Measurements from ENCODE around the gene RPS6KA2. TPM values are rescaled to one million over a fixed set of nuclear protein-coding genes. Genes with fewer than 3 reads are reported as not detected.
"Not testable (repeated sequence)": the region's sequence is repeated elsewhere in the genome, so short reads cannot be mapped to it uniquely, and the experiment has no call there.

The RPS6KA2 gene
- total RNA-seq, 2 donors from 2014 or later = 7.8 to 13.6 TPM

DNA sequence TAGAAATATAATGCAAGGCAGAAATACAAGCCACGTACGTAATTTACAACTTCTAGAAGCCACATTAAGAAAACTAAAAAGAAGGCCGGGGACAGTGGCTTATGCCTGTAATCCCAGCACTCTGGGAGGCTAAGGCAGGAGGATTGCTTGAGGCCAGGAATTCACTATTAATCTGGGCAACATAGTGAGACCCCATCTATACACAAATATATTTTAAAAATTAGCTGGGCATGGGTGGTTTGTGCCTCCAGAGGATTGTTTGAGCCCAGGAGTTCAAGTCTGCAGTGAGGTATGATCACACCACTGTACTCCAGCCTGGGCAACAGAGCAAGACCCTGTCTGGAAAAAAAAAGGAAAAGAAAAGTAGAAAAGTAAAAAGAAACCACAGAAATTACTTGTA lies 256.6 kb downstream of the RPS6KA2 start:
- no peak for DNase-seq
- no peak overlapping the region for H3K9ac ChIP-seq (ENCODE audit: low read depth in 2 of 2, low read length in 2 of 2)
- H3K4me1 ChIP-seq = no peaks in the 10 kb centered on the region
- intact Hi-C loops (cut with DNase I) = no loop called here
- no peaks in the 10 kb centered on the region for H3K36me3 ChIP-seq
- no peak overlapping the region for H3K4me3 ChIP-seq
- no peaks in the 10 kb centered on the region for H3K27me3 ChIP-seq
- no peaks in the 10 kb centered on the region for H3K9me3 ChIP-seq
- H3K27ac ChIP-seq = no peak overlapping the region
- TF ChIP-seq, protein P1, sequence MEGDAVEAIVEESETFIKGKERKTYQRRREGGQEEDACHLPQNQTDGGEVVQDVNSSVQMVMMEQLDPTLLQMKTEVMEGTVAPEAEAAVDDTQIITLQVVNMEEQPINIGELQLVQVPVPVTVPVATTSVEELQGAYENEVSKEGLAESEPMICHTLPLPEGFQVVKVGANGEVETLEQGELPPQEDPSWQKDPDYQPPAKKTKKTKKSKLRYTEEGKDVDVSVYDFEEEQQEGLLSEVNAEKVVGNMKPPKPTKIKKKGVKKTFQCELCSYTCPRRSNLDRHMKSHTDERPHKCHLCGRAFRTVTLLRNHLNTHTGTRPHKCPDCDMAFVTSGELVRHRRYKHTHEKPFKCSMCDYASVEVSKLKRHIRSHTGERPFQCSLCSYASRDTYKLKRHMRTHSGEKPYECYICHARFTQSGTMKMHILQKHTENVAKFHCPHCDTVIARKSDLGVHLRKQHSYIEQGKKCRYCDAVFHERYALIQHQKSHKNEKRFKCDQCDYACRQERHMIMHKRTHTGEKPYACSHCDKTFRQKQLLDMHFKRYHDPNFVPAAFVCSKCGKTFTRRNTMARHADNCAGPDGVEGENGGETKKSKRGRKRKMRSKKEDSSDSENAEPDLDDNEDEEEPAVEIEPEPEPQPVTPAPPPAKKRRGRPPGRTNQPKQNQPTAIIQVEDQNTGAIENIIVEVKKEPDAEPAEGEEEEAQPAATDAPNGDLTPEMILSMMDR (IDR thresholded peaks at IDR 0.05) = no peak

DNA sequence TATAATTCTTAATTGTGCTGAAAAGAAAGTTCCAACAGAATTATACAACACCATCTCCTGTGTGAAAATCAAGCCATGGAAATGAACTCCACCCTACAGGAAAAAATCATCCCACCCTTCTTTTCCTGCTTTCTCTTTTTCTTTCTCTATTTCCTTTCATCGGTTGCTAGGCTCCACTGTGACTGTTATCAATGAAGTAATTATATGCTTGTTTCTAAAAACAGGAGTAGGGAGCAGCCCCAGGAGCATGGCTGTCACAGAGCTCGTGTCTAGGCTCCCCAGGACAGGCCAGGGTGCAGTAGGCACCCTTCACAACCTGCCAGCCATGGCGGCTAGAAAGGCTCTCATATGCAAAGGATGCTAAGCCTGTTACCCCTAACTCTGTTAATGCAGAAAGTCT lies 257.3 kb downstream of the RPS6KA2 start:
- Histone ChIP-seq H3K9me3 (no peaks in the 10 kb centered on the region), H3K27ac (no peak overlapping the region)
- intact Hi-C loops (cut with DNase I) = no loop called here

DNA sequence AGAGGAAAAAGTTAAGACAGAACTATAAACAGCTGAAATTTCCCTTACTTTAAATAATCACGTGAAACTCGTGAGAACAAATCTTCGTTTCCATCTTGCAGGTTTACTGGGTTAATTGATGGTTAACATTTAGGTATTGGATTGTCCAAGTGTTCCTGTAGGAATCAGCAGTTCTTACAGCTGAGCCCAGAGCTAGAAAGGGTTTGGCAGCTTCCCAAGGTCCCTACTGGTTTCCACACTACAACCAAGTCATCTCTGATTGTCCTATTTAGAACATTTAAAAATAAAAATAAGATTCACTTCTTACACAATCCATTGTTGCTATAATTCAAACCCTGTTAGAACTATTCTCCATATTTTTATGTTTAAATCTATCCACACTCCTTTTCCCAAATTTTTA lies 260.1 kb downstream of the RPS6KA2 start:
- Histone ChIP-seq H3K27ac (no peak overlapping the region), H3K4me1 (no peaks in the 10 kb centered on the region), H3K9me3 (no peaks in the 10 kb centered on the region), H3K36me3 (no peaks in the 10 kb centered on the region), H3K9ac (ENCODE audit: low read depth in 2 of 2, low read length in 2 of 2) (no peak overlapping the region), H3K27me3 (no peaks in the 10 kb centered on the region), H3K4me3 (no peak overlapping the region)
- DNase-seq = no peak
- TF ChIP-seq, protein P1 (IDR thresholded peaks at IDR 0.05) = no peak
- intact Hi-C loops (cut with DNase I) = no loop called here

More for the DNA sequence above, 257.3 kb downstream of the RPS6KA2 start:
- no peak for DNase-seq
- Histone ChIP-seq H3K4me3 (no peak overlapping the region), H3K4me1 (no peaks in the 10 kb centered on the region), H3K27me3 (no peaks in the 10 kb centered on the region), H3K36me3 (no peaks in the 10 kb centered on the region), H3K9ac (ENCODE audit: low read depth in 2 of 2, low read length in 2 of 2) (no peak overlapping the region)
- TF ChIP-seq, protein P1 (IDR thresholded peaks at IDR 0.05) = no peak

DNA sequence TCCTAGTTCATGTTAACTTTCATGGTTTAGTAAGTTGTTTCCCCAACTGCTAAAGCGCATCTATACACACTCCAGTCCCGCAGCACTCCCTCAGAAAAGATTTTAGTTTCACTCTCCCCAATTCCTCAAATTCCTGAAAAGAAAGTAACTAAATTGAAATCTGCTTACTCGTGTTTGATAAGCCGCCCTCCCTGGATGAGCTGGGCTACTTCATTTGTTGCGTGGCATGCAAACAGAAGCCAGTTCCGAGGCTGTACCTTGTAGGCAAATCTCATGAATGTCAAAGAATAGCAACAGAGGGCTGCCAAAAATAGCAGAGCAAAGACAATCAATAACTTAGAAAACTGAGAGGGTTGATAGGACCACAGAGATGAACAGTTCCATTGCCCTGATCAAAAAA lies 261.2 kb downstream of the RPS6KA2 start:
- TF ChIP-seq, protein P1 (IDR thresholded peaks at IDR 0.05) = no peak
- no peak for DNase-seq
- no peak overlapping the region for H3K27ac ChIP-seq
- H3K9me3 ChIP-seq = no peaks in the 10 kb centered on the region
- no peaks in the 10 kb centered on the region for H3K27me3 ChIP-seq
- no peak overlapping the region for H3K9ac ChIP-seq (ENCODE audit: low read depth in 2 of 2, low read length in 2 of 2)
- H3K4me3 ChIP-seq = no peak overlapping the region
- no peaks in the 10 kb centered on the region for H3K36me3 ChIP-seq
- no peaks in the 10 kb centered on the region for H3K4me1 ChIP-seq
- intact Hi-C loops (cut with DNase I) = no loop called here

DNA sequence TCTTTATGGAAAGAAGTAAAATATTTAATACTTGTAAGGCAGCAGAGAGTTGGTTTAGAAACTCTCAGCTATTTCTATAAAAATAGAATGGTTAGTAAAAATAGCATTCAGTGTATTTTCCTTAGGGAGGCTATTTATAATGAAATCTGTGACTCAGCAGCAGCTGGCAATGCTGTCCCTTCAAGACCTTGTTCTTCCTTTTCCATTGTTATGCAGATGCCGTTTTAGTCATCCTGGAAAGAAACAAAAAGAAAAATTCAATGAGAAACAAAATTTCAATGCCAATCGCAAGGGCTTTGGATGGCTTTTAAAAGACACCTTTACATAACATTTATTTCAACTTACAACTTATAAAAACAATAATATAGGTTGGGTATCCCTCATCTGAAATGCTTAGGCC lies 261.8 kb downstream of the RPS6KA2 start:
- no peaks in the 10 kb centered on the region for H3K4me1 ChIP-seq
- TF ChIP-seq, protein P1 (IDR thresholded peaks at IDR 0.05) = no peak
- H3K27me3 ChIP-seq = no peaks in the 10 kb centered on the region
- H3K4me3 ChIP-seq = no peak overlapping the region
- H3K27ac ChIP-seq = no peak overlapping the region
- H3K36me3 ChIP-seq = no peaks in the 10 kb centered on the region
- H3K9ac ChIP-seq (ENCODE audit: low read depth in 2 of 2, low read length in 2 of 2) = no peak overlapping the region
- intact Hi-C loops (cut with DNase I) = no loop called here
- no peaks in the 10 kb centered on the region for H3K9me3 ChIP-seq
- no peak for DNase-seq

DNA sequence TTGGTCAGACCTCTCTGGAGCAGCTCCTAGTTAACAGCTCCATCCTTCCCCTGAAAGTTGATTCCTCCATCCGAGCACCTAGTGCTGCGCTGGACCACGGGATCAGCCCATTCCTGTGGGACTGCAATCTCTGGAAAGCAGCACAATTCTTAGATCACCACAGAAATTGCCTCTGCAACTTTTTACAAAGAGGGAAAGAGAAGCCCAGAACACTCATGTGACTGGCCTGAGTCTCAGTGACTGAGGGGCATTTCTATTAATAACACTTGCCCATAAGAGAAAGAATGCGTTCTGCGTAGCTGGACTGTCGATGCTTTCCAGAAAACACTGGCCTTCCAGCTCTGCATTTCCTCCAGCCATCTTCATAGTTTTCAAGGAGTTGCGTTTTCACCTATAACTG lies 262.6 kb downstream of the RPS6KA2 start:
- no peak overlapping the region for H3K27ac ChIP-seq

DNA sequence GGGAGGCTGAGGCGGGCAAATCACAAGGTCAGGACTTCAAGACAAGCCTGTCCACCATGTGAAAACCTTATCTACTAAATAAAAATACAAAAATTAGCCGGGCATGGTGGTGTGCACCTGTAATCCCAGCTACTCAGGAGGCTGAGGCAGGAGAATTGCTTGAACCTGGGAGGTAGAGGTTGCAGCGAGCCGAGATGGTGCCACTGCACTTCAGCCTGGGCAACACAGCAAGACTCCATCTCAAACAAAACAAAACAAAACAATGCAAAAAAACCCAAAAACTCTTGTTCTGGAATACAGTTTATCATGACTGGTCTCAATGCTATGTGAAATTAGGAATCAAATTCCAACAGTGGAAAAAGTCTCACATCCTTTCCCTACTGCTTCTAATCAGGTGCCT lies 264.6 kb downstream of the RPS6KA2 start:
- intact Hi-C loops (cut with DNase I); H3K27ac ChIP-seq; DNase-seq; H3K9ac ChIP-seq (ENCODE audit: low read depth in 2 of 2, low read length in 2 of 2); H3K9me3 ChIP-seq; H3K36me3 ChIP-seq; H3K27me3 ChIP-seq; H3K4me3 ChIP-seq; H3K4me1 ChIP-seq: not testable (repeated sequence)

More for the DNA sequence above, 262.6 kb downstream of the RPS6KA2 start:
- no peaks in the 10 kb centered on the region for H3K27me3 ChIP-seq
- TF ChIP-seq, protein P1 (IDR thresholded peaks at IDR 0.05) = no peak
- no peak overlapping the region for H3K9ac ChIP-seq (ENCODE audit: low read depth in 2 of 2, low read length in 2 of 2)
- no peak overlapping the region for H3K4me3 ChIP-seq
- H3K4me1 ChIP-seq = no peaks in the 10 kb centered on the region
- intact Hi-C loops (cut with DNase I) = no loop called here
- no peak for DNase-seq
- no peaks in the 10 kb centered on the region for H3K9me3 ChIP-seq
- H3K36me3 ChIP-seq = no peaks in the 10 kb centered on the region

All from colonic mucosa (tissue), 4 donors.